Lower lobe of right lung (tissue), 2 donors: ENCODE measurements around the gene SYS1. TPM values are rescaled to one million over a fixed set of nuclear protein-coding genes. Genes with fewer than 3 reads are reported as not detected.

Experiments used
- ATAC-seq, 2 donors: fragments of 200-7000 bp; cut with Tn5 transposase; one replicate each; pipeline ENCODE4 v1.9.1; 2020 to 2022; ENCODE audit warnings: mild to moderate bottlenecking in 2 of 2, moderate library complexity in 2 of 2
- DNase-seq: peaks from one replicate; pipeline ENCODE4 v3.0.0-alpha.2; 2020
- H3K27ac ChIP-seq: fragments of 200-600 bp; one replicate; pipeline ENCODE4 v1.8.0; 2022
- H3K27me3 ChIP-seq: fragments of 200-600 bp; one replicate; pipeline ENCODE4 v1.8.0; 2022; ENCODE audit warnings: low read depth
- H3K36me3 ChIP-seq: fragments of 200-600 bp; one replicate; pipeline ENCODE4 v1.8.0; 2022; ENCODE audit warnings: mild to moderate bottlenecking
- H3K4me1 ChIP-seq: fragments of 200-600 bp; one replicate; pipeline ENCODE4 v1.8.0; 2022
- H3K4me3 ChIP-seq: fragments of 200-600 bp; one replicate; pipeline ENCODE4 v1.8.0; 2022; ENCODE audit warnings: mild to moderate bottlenecking
- H3K9me3 ChIP-seq: fragments of 200-600 bp; one replicate; pipeline ENCODE4 v1.8.0; 2022
- intact Hi-C: fragments of 100-400 bp; cut with DNase I; formaldehyde crosslinking; loops from one replicate; pipeline ENCODE4 v1.11.0; 2022
- total RNA-seq: library from RNA; stranded (reverse); fragmentation: NEBNext Ultra II Directional; extraction: Animal tissue kit (Norgen Biotek cat#: 25700); gene quantifications from one replicate; pipeline ENCODE4 v1.2.1, GENCODE V29; 2021
- TF ChIP-seq, protein P1 (sequence below): fragments of 200-600 bp; IDR thresholded peaks from one replicate; pipeline ENCODE4 v1.8.0; 2022; ENCODE audit warnings: antibody characterized with exemption, mild to moderate bottlenecking
- donor health status: DM: no; HTN: yes; CAD: no; lungs with severe emphysema.

The SYS1 gene
- total RNA-seq, 1 donor from 2014 or later = 69.3 TPM

DNA sequence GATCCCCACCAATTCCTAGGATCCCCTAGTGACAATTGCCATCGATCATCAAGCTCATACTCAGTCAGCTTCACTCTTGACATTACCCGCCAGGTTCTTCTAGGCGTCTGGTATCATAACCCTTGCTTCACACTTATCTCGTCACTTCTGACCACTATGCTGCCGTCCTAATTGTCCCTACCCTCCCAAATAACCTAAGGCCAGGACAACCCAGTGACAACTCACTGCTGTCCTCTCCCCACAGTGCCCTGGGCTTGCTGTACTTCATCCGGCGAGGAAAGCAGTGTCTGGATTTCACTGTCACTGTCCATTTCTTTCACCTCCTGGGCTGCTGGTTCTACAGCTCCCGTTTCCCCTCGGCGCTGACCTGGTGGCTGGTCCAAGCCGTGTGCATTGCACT is 3.7 kb downstream of the SYS1 start:
- TF ChIP-seq, protein P1, sequence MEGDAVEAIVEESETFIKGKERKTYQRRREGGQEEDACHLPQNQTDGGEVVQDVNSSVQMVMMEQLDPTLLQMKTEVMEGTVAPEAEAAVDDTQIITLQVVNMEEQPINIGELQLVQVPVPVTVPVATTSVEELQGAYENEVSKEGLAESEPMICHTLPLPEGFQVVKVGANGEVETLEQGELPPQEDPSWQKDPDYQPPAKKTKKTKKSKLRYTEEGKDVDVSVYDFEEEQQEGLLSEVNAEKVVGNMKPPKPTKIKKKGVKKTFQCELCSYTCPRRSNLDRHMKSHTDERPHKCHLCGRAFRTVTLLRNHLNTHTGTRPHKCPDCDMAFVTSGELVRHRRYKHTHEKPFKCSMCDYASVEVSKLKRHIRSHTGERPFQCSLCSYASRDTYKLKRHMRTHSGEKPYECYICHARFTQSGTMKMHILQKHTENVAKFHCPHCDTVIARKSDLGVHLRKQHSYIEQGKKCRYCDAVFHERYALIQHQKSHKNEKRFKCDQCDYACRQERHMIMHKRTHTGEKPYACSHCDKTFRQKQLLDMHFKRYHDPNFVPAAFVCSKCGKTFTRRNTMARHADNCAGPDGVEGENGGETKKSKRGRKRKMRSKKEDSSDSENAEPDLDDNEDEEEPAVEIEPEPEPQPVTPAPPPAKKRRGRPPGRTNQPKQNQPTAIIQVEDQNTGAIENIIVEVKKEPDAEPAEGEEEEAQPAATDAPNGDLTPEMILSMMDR = no peak
- ATAC-seq = no peak
- Histone ChIP-seq H3K36me3 (peaks cover 37% of the 10 kb centered on the region), H3K27me3 (no peaks in the 10 kb centered on the region), H3K4me3 (no peak overlapping the region), H3K4me1 (peaks cover 54% of the 10 kb centered on the region), H3K27ac (no peak overlapping the region), H3K9me3 (no peaks in the 10 kb centered on the region)
- intact Hi-C loops = no loop called here
- DNase-seq = no peak

DNA sequence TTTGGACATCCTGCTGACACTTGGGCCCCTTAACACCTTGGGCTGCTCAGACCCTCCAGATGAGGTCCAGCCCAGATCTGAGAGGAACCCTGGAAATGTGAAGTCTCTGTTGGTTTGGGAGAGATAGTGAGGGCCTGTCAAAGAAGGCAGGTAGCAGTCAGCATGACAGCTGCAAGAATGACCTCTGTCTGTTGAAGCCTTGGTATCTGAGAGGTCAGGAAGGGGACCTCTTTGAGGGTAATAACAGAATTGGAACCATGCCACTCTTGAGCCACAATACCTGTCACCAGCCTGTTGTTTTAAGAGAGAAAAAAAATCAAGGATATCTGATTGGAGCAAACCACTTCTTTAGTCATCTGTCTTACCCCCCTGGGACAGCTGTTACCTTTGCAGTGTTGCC is 4.2 kb downstream of the SYS1 start:
- no peak for ATAC-seq
- TF ChIP-seq, protein P1 = no peak
- H3K4me1 ChIP-seq = peaks cover 53% of the 10 kb centered on the region
- no peak overlapping the region for H3K27ac ChIP-seq
- intact Hi-C loops = no loop called here
- no peak overlapping the region for H3K4me3 ChIP-seq
- no peaks in the 10 kb centered on the region for H3K9me3 ChIP-seq
- peaks cover 37% of the 10 kb centered on the region for H3K36me3 ChIP-seq
- DNase-seq = no peak
- no peaks in the 10 kb centered on the region for H3K27me3 ChIP-seq

DNA sequence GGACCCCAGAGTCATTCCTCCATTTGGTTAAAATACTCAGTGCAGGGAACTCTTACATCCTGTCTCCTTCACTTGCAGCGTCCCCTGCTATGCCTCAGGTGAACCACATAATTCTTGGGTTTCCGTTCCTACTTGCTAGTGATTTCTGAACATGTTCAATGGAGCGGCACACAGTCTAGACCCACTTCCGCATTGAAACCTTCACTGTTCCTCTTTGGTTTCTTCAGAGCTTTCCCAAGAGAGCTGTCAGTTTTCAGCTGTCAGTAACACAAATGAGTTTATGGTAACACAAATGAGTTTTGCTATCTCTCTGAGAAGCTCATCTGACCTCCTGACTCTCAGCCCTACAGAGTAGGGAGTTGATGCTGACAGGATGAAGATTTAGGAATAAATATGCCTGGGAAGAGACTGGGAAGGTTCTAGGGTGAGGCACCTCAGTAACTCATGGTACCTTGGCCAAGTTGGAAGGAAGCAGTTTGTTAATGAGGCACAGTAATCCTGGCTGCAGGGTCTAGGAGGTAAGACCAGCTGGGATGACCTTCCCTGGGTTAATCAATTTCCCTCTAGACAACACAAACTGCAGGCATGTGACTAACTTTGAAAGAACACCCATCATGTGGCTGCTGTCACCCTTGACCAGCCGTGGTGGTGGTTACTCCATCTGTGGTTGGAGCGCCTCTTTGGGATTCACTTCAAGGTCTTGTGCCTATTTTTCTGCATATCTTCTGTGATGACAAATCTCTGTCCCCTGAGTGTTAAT is 5.4 kb downstream of the SYS1 start:
- Histone ChIP-seq H3K27me3 (no peaks in the 10 kb centered on the region), H3K4me3 (no peak overlapping the region), H3K36me3 (peaks cover 37% of the 10 kb centered on the region), H3K4me1 (peaks cover 59% of the 10 kb centered on the region), H3K9me3 (no peaks in the 10 kb centered on the region), H3K27ac (peak overlapping the region; percentile 57)
- DNase-seq (peak; percentile 60), ATAC-seq (peak; percentile 18 to 55)
- intact Hi-C loops = no loop called here
- TF ChIP-seq, protein P1 = no peak

DNA sequence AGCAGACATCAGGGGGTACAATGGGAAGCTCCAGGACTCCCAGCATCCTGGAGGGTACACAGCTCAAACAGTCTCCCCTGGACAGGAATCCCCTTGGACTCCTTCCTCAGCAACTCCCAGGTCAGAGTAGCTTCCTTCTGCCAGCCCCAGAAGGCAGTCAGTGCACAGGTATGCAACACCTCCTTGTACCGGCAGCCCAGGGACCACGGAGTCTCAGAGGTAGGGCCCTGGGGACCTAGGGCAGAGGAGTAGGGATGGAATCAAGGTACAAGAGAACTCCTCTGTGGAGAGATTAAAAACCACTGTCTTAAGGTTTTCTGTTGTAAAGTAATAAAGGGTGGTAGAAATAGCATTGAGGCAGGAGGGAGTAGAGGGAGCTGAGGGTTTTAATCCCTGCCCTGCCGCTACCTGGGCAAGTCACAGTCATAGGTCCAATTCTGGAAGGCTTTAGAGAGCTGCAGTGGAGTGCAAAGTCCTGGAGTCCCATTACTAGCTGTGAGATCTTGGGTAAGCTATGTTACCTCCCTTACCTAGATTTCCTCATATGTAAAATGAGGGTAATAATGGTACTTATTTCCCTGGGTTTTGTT is 7.7 kb downstream of the SYS1 start:
- Histone ChIP-seq H3K4me1 (peaks cover 49% of the 10 kb centered on the region), H3K9me3 (no peaks in the 10 kb centered on the region), H3K27ac (no peak overlapping the region), H3K27me3 (no peaks in the 10 kb centered on the region), H3K4me3 (no peak overlapping the region), H3K36me3 (peaks cover 32% of the 10 kb centered on the region)
- ATAC-seq (no peak), DNase-seq (no peak)
- TF ChIP-seq, protein P1 = no peak
- intact Hi-C loops = no loop called here

DNA sequence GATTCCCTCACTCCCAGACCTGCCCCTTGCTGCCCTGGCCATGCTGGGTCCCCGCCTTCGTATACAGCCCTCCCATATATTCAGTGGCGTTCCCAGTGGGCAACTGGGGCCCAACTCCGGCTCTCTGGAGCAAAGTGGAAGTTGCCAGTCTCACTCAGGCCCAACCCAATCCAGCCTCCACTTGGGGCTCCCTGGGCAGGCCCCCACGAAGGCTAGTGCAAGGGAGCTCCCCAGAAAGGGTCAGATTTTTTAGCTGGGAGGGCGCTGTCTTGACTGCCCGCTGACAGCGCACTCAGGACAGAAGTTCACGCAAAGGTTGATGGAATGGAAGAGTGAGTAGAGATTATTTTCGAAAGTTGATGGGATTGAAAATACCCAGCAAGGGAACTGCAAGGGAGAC is 9.3 kb downstream of the SYS1 start:
- H3K4me3 ChIP-seq = no peak overlapping the region
- peaks cover 50% of the 10 kb centered on the region for H3K4me1 ChIP-seq
- ATAC-seq = no peak
- no peak overlapping the region for H3K27ac ChIP-seq
- DNase-seq = no peak
- H3K27me3 ChIP-seq = no peaks in the 10 kb centered on the region
- intact Hi-C loops = no loop called here
- peaks cover 16% of the 10 kb centered on the region for H3K36me3 ChIP-seq
- H3K9me3 ChIP-seq = no peaks in the 10 kb centered on the region
- TF ChIP-seq, protein P1 = no peak
